Measurements from ENCODE around the gene SHH.

- TF ChIP-seq POLR2A (IDR thresholded peaks at IDR 0.05) (no peak), CTCF (IDR thresholded peaks at IDR 0.05) (no peak)
These were observed 55.9 kb downstream of the SHH start for GRCh38 chr7:155756322-155756721.

All from prostate gland (tissue), 2 donors.